H1 (cell line): Measurements from ENCODE around the gene CPNE5. TPM values are rescaled to one million over a fixed set of nuclear protein-coding genes. Genes with fewer than 3 reads are reported as not detected.

ENCODE experiments used
- CTCF ChIA-PET: fragments of 300-600 bp; sonication (Branson Sonifier 250); formaldehyde crosslinking; loops from one replicate; lab custom pipeline; 2021; ENCODE audit not compliant: partially characterized antibody; lab: Charles Lee
- POLR2A ChIA-PET: fragments of 300-600 bp; sonication (Branson Sonifier 250); formaldehyde crosslinking; loops from one replicate; lab custom pipeline; 2021; ENCODE audit warnings: inconsistent platforms; ENCODE audit not compliant: partially characterized antibody; lab: Charles Lee
- DNase-seq, 2 experiments: peaks; one replicate each; pipeline versions ENCODE4 v3.0.0 to v3.0.0-alpha.2; 2010 to 2022; ENCODE audit warnings: low spot score in 2 of 2, low read depth in 1 of 2, mixed read lengths in 1 of 2
- FAIRE-seq: peaks from 2 replicates; lab custom pipeline; 2011; peaks lifted over from hg19 to GRCh38; lab: Jason Lieb, UNC
- H2AFZ ChIP-seq: 2 replicates; pipeline ENCODE4 v1.8.1; 2012; ENCODE audit warnings: low read length, inconsistent platforms
- H2AK5ac ChIP-seq: 2 replicates; pipeline ENCODE4 v1.6.1; 2013; ENCODE audit warnings: low read depth, low read length
- H2BK120ac ChIP-seq: replicated peaks from 2 replicates; pipeline ENCODE3; 2013; ENCODE audit warnings: low read depth, low read length, inconsistent platforms
- H2BK12ac ChIP-seq: 2 replicates; pipeline ENCODE4 v1.6.1; 2013; ENCODE audit warnings: low read depth, low read length
- H2BK15ac ChIP-seq: 2 replicates; pipeline ENCODE4 v1.6.1; 2013; ENCODE audit warnings: low read length
- H2BK20ac ChIP-seq: 2 replicates; pipeline ENCODE4 v1.6.1; 2013; ENCODE audit warnings: low read length
- H2BK5ac ChIP-seq: 2 replicates; pipeline ENCODE4 v1.6.1; 2013; ENCODE audit warnings: low read depth, low read length
- H3K14ac ChIP-seq: 2 replicates; pipeline ENCODE4 v1.6.1; 2013; ENCODE audit warnings: inconsistent platforms; ENCODE audit not compliant: insufficient read length
- H3K18ac ChIP-seq: 2 replicates; pipeline ENCODE4 v1.6.1; 2013; ENCODE audit warnings: low read length; ENCODE audit errors: extremely low read depth
- H3K23ac ChIP-seq: 2 replicates; pipeline ENCODE4 v1.6.1; 2013; ENCODE audit warnings: inconsistent platforms; ENCODE audit not compliant: insufficient read length
- H3K23me2 ChIP-seq: 2 replicates; pipeline ENCODE4 v1.6.1; 2013; ENCODE audit warnings: low read depth, low read length
- H3K27ac ChIP-seq: 2 replicates; pipeline ENCODE4 v1.6.1; 2011; ENCODE audit warnings: low read depth, low read length, inconsistent platforms
- H3K27me3 ChIP-seq, 4 experiments: replicated peaks in 1 of 4; 1 replicate in 1 of 4; 2 replicates in 3 of 4; pipeline versions ENCODE4 v1.6.1 to v1.8.1; 2011 to 2013; ENCODE audit warnings: low read length in 3 of 4, mild to moderate bottlenecking in 3 of 4, inconsistent platforms in 2 of 4, mixed read lengths in 2 of 4, moderate library complexity in 1 of 4; ENCODE audit not compliant: control insufficient read depth in 3 of 4, insufficient read depth in 3 of 4; ENCODE audit errors: extremely low read depth in 1 of 4
- H3K36me3 ChIP-seq, 4 experiments: 2 replicates each; pipeline versions ENCODE4 v1.6.1 to v1.8.1; 2011 to 2013; ENCODE audit warnings: mild to moderate bottlenecking in 4 of 4, low read length in 3 of 4, moderate library complexity in 2 of 4, control low read depth in 1 of 4, inconsistent platforms in 1 of 4; ENCODE audit not compliant: insufficient read depth in 4 of 4, control insufficient read depth in 2 of 4
- H3K4ac ChIP-seq: replicated peaks from 2 replicates; pipeline ENCODE3; 2013; ENCODE audit warnings: low read length, low read depth, mixed read lengths, inconsistent platforms; ENCODE audit not compliant: insufficient read length
- H3K4me1 ChIP-seq, 4 experiments: replicated peaks in 1 of 4; 1 replicate in 1 of 4; 2 replicates in 3 of 4; pipeline versions ENCODE4 v1.6.1 to v1.8.1; 2011 to 2013; ENCODE audit warnings: low read length in 3 of 4, inconsistent platforms in 2 of 4, mixed read lengths in 1 of 4; ENCODE audit not compliant: insufficient read depth in 4 of 4, control insufficient read depth in 3 of 4
- H3K4me2 ChIP-seq, 2 experiments: 2 replicates each; pipeline versions ENCODE4 v1.6.1 to v1.8.1; 2011 to 2013; ENCODE audit warnings: low read depth in 2 of 2, low read length in 2 of 2, control low read depth in 1 of 2, inconsistent platforms in 1 of 2, mild to moderate bottlenecking in 1 of 2; ENCODE audit not compliant: insufficient read depth in 1 of 2
- H3K4me3 ChIP-seq, 4 experiments: fragments of 200-600, 300-600 bp in 1 of 4; sonication (generic), shearing (Covaris generic), sonication (Bioruptor Twin) in 1 of 4; 2 replicates each; pipeline versions ENCODE4 v1.5.1 to v1.8.1; 2011 to 2016; ENCODE audit warnings: low read length in 4 of 4, low read depth in 3 of 4, control low read depth in 2 of 4, inconsistent platforms in 2 of 4, mild to moderate bottlenecking in 2 of 4, mixed read lengths in 1 of 4, moderate library complexity in 1 of 4; ENCODE audit not compliant: insufficient read depth in 2 of 4; ENCODE audit errors: extremely low read depth in 1 of 4
- H3K56ac ChIP-seq: replicated peaks from 2 replicates; pipeline ENCODE3; 2013; ENCODE audit warnings: low read depth, mild to moderate bottlenecking, mixed read lengths, low read length, inconsistent platforms; ENCODE audit not compliant: insufficient read length
- H3K79me1 ChIP-seq: 2 replicates; pipeline ENCODE4 v1.6.1; 2013; ENCODE audit warnings: low read depth, low read length, control low read depth
- H3K79me2 ChIP-seq, 2 experiments: 2 replicates each; pipeline versions ENCODE4 v1.6.1 to v1.8.1; 2012 to 2013; ENCODE audit warnings: low read length in 2 of 2, mild to moderate bottlenecking in 2 of 2, inconsistent platforms in 1 of 2; ENCODE audit not compliant: insufficient read depth in 2 of 2, control insufficient read depth in 1 of 2
- H3K9ac ChIP-seq, 4 experiments: replicated peaks in 1 of 4; 1 replicate in 1 of 4; 2 replicates in 3 of 4; pipeline versions ENCODE4 v1.6.1 to v1.8.1; 2011 to 2013; ENCODE audit warnings: low read depth in 3 of 4, low read length in 3 of 4, control low read depth in 2 of 4, mild to moderate bottlenecking in 2 of 4, moderate library complexity in 2 of 4, inconsistent platforms in 1 of 4; ENCODE audit errors: extremely low read depth in 1 of 4
- H3K9me3 ChIP-seq, 2 experiments: 2 replicates each; pipeline versions ENCODE4 v1.6.1 to v1.8.1; 2012 to 2013; ENCODE audit warnings: mild to moderate bottlenecking in 2 of 2, moderate library complexity in 2 of 2, control low read depth in 1 of 2, inconsistent platforms in 1 of 2, low read depth in 1 of 2, low read length in 1 of 2, mixed read lengths in 1 of 2; ENCODE audit not compliant: insufficient read depth in 2 of 2
- H4K20me1 ChIP-seq, 2 experiments: replicated peaks in 1 of 2; 2 replicates each; pipeline versions ENCODE3 to v1.8.1; 2011 to 2013; ENCODE audit warnings: inconsistent platforms in 2 of 2, low read length in 2 of 2, mild to moderate bottlenecking in 1 of 2; ENCODE audit not compliant: insufficient read depth in 2 of 2, control insufficient read depth in 1 of 2
- H4K5ac ChIP-seq: 2 replicates; pipeline ENCODE4 v1.6.1; 2013; ENCODE audit warnings: low read length, low read depth, mixed read lengths, inconsistent platforms; ENCODE audit not compliant: insufficient read length
- H4K8ac ChIP-seq: 2 replicates; pipeline ENCODE4 v1.8.0; 2013; ENCODE audit warnings: mild to moderate bottlenecking, moderate library complexity, low read length, inconsistent platforms; ENCODE audit not compliant: insufficient read depth; ENCODE audit errors: extremely low read depth
- H4K91ac ChIP-seq: replicated peaks from 2 replicates; pipeline ENCODE3; 2013; ENCODE audit warnings: low read length, mixed read lengths, inconsistent platforms; ENCODE audit not compliant: insufficient read length
- CBX8 ChIP-seq: fragments of 300-800, 300-1000 bp; sonication (generic); IDR thresholded peaks from 2 replicates; pipeline ENCODE4 v1.7.1; 2016; ENCODE audit warnings: low read depth, low read length, borderline replicate concordance
- GABPA ChIP-seq: IDR thresholded peaks from 2 replicates; pipeline ENCODE4 v1.6.1; 2011; ENCODE audit warnings: mild to moderate bottlenecking, low read length, moderate library complexity, borderline replicate concordance; ENCODE audit not compliant: insufficient read depth
- MAFK ChIP-seq: IDR thresholded peaks from 2 replicates; pipeline ENCODE4 v1.6.1; 2012; ENCODE audit warnings: low read depth, mild to moderate bottlenecking, improper control_type of control experiment, low read length
- RBBP5 ChIP-seq: IDR thresholded peaks from 2 replicates; pipeline ENCODE4 v1.7.1; 2012; ENCODE audit warnings: low read depth, mild to moderate bottlenecking, inconsistent platforms, low read length, moderate library complexity, borderline replicate concordance
- RNF2 ChIP-seq: fragments of 200-900, 300-1000 bp; sonication (generic); IDR thresholded peaks from 2 replicates; pipeline ENCODE4 v1.7.1; 2016; ENCODE audit warnings: borderline replicate concordance, low read depth, mild to moderate bottlenecking, antibody characterized with exemption, low read length; ENCODE audit not compliant: poor library complexity, severe bottlenecking; ENCODE audit errors: missing control alignments
- SP1 ChIP-seq: IDR thresholded peaks from 2 replicates; pipeline ENCODE4 v1.6.1; 2011; ENCODE audit warnings: low read depth, low read length
- SUZ12 ChIP-seq: fragments of 200-600 bp; sonication (generic); IDR thresholded peaks from 2 replicates; pipeline ENCODE4 v1.6.1; 2012; ENCODE audit warnings: mild to moderate bottlenecking, inconsistent platforms, low read length, moderate library complexity, mixed read lengths
- TAF1 ChIP-seq: IDR thresholded peaks from 2 replicates; pipeline ENCODE4 v1.6.1; 2011; ENCODE audit warnings: mild to moderate bottlenecking, low read depth, low read length
- TAF7 ChIP-seq: optimal IDR thresholded peaks from 2 replicates; pipeline ENCODE3; 2011; ENCODE audit warnings: low read depth, mild to moderate bottlenecking, inconsistent platforms, low read length, moderate library complexity, borderline replicate concordance
- ZNF274 ChIP-seq: IDR thresholded peaks from 2 replicates; pipeline ENCODE4 v1.7.0; 2012; ENCODE audit warnings: low read length, borderline replicate concordance; ENCODE audit errors: extremely low read depth
- WGBS, 2 experiments: shearing (Covaris generic) in 1 of 2; methylation state at CpG; one replicate each; pipeline versions ENCODE4 v1.1.6 to v1.1.7; 2013 to 2015; ENCODE audit warnings: low lambda C conversion rate in 2 of 2, mixed read lengths in 2 of 2, inconsistent platforms in 1 of 2, low coverage in 1 of 2, missing lambda C conversion rate in 1 of 2; ENCODE audit not compliant: insufficient replicate concordance in 2 of 2, insufficient coverage in 1 of 2, insufficient read length in 1 of 2; ENCODE audit errors: extremely low coverage in 1 of 2, missing lambda C conversion rate in 1 of 2; 5-methylcytosine and 5-hydroxymethylcytosine counted together
- polyA plus RNA-seq, 7 experiments: library from polyadenylated mRNA; depleted of rRNA in 3 of 7; stranded (reverse) in 5 of 7; unstranded in 2 of 7; fragments of >200 nt in 5 of 7; fragments of 200-250 nt in 2 of 7; gene quantifications; 1 replicate in 5 of 7; 2 replicates in 1 of 7; 4 replicates in 1 of 7; pipeline versions ENCODE4 v1.2.1 to v1.2.3, GENCODE V29; 2011 to 2013; ENCODE audit warnings: missing spikeins in 2 of 7, mixed read lengths in 2 of 7
- total RNA-seq: library from RNA; stranded (reverse); fragmentation: NEBNext Ultra II Directional; extraction: Animal tissue kit (Norgen Biotek cat#: 25700); gene quantifications from 2 replicates; pipeline ENCODE4 v1.2.1, GENCODE V29; 2021

Gene CPNE5
- total and polyA plus RNA-seq, 2 of the 8 experiments (the other 6 are each of a cell fraction or from before 2014, with no cell fraction given), result 0.88 to 1.8 TPM

GRCh38 chr6:36788768-36789167 lies 50.5 kb downstream of the CPNE5 start:
- no peak for FAIRE-seq
- no peak overlapping the region for H3K27ac ChIP-seq
- H2BK120ac ChIP-seq, result no peak overlapping the region
- no peak overlapping the region for H2BK12ac ChIP-seq
- peaks cover 8 to 35% (median 19%) of the 10 kb centered on the region in 4 experiments for H3K4me1 ChIP-seq
- H3K14ac ChIP-seq, result no peak overlapping the region
- no peak overlapping the region for H2AFZ ChIP-seq
- H4K91ac ChIP-seq, result no peak overlapping the region
- no peaks in the 10 kb centered on the region for H3K9me3 ChIP-seq
- no peak overlapping the region for H3K23ac ChIP-seq
- 66% methylated on average over 4 of the region's 4 CpGs; no CpG with 5 or more reads in 1 of the 2 experiments for WGBS, 2 experiments
- no peak overlapping the region for H3K4me3 ChIP-seq
- no peak overlapping the region for H2BK15ac ChIP-seq
- no peak overlapping the region for H2BK5ac ChIP-seq
- no peaks in the 10 kb centered on the region for H3K79me1 ChIP-seq
- no peak overlapping the region for H3K18ac ChIP-seq
- H4K20me1 ChIP-seq, result no peaks in the 10 kb centered on the region
- no peak overlapping the region for H3K56ac ChIP-seq
- no peak overlapping the region for H3K9ac ChIP-seq
- H3K4me2 ChIP-seq, result peak overlapping the region; percentile 29 to 40; a peak in 2 of 4 replicates
- no peak overlapping the region for H3K4ac ChIP-seq
- no peak overlapping the region for H2BK20ac ChIP-seq
- POLR2A ChIA-PET, result interaction anchor here (0.9 to 1.1 kb wide), 2 partner anchors 9 to 199 kb away, joined by 3 to 5 read pairs; no protein-coding TSS in a partner anchor
- no peaks in the 10 kb centered on the region for H3K23me2 ChIP-seq
- TF ChIP-seq CBX8, result no peak
- no peak for TF ChIP-seq MAFK
- no peak for TF ChIP-seq ZNF274
- no peak for TF ChIP-seq RNF2
- TF ChIP-seq RBBP5, result no peak
- TF ChIP-seq SUZ12, result no peak
- no peak for TF ChIP-seq TAF7
- TF ChIP-seq GABPA, result no peak
- TF ChIP-seq SP1, result no peak
- TF ChIP-seq TAF1, result no peak
- no peaks in the 10 kb centered on the region for H3K27me3 ChIP-seq
- H3K36me3 ChIP-seq, result no peaks in the 10 kb centered on the region
- no peak overlapping the region for H2AK5ac ChIP-seq
- H3K79me2 ChIP-seq, result no peaks in the 10 kb centered on the region
- no peak for DNase-seq
- no peak overlapping the region for H4K8ac ChIP-seq
- H4K5ac ChIP-seq, result no peak overlapping the region
- CTCF ChIA-PET, result interaction anchor here (0.7 to 12.0 kb wide), 11 partner anchors 9 to 831 kb away, joined by 3 to 161 read pairs (median 3); no protein-coding TSS in a partner anchor
